Activated T-cell treated with anti-CD3 and anti-CD28 coated beads, Interleukin-2, amount 50 U/mL, for 24 hours (primary cell): Measurements from ENCODE around the gene BTG4.

Experiments used
- DNase-seq: peaks from one replicate; pipeline ENCODE4 v3.0.0-alpha.2; 2020
- H3K27ac Mint-ChIP-seq: 2 replicates; pipeline ENCODE4 v1.8.0; 2020; ENCODE audit warnings: mild to moderate bottlenecking, mixed read lengths
- H3K27me3 Mint-ChIP-seq: 2 replicates; pipeline ENCODE4 v1.8.0; 2020; ENCODE audit warnings: mixed read lengths
- H3K36me3 Mint-ChIP-seq: 2 replicates; pipeline ENCODE4 v1.8.0; 2020; ENCODE audit warnings: low read depth, mixed read lengths
- H3K4me1 Mint-ChIP-seq: 2 replicates; pipeline ENCODE4 v1.8.0; 2020; ENCODE audit warnings: low read depth, mixed read lengths
- H3K4me3 Mint-ChIP-seq: 2 replicates; pipeline ENCODE4 v1.8.0; 2020; ENCODE audit warnings: mild to moderate bottlenecking, moderate library complexity, mixed read lengths
- H3K9me3 Mint-ChIP-seq: 2 replicates; pipeline ENCODE4 v1.8.0; 2020; ENCODE audit warnings: mixed read lengths

The BTG4 gene

DNA sequence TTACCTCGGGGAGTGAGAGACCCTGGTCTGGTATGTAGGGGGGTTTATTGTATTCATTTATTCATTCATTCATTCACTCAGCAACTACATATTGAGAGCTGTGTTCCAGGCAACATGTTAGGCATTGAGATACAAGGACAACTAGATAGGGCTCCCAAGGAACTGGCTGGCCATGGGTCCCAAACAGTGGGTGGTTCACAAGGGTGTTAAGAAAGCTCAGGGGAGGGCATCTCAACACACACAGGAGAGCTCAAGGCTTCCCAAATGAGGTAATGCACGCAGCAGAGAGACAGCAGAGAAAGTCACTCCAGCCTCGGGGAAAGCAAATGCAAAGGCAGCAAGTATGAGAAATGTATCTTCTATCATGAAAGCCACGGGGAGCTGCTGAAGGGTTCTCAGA lies 51.8 kb downstream of the BTG4 start:
- Mint-ChIP-seq H3K9me3 (no peaks in the 10 kb centered on the region), H3K27me3 (peaks cover 27% of the 10 kb centered on the region), H3K4me3 (no peak overlapping the region), H3K4me1 (no peaks in the 10 kb centered on the region), H3K36me3 (no peaks in the 10 kb centered on the region), H3K27ac (no peak overlapping the region)
- no peak for DNase-seq

GRCh38 chr11:111459506-111460270 lies 52.5 kb downstream of the BTG4 start:
- Mint-ChIP-seq H3K9me3 (no peaks in the 10 kb centered on the region), H3K27ac (no peak overlapping the region)
- no peak for DNase-seq

GRCh38 chr11:111457731-111458368 lies 54.3 kb downstream of the BTG4 start:
- Mint-ChIP-seq H3K4me3 (no peak overlapping the region), H3K27me3 (peaks cover 26% of the 10 kb centered on the region), H3K36me3 (no peaks in the 10 kb centered on the region), H3K4me1 (peaks cover 3% of the 10 kb centered on the region), H3K27ac (no peak overlapping the region), H3K9me3 (no peaks in the 10 kb centered on the region)
- DNase-seq, result no peak

More at GRCh38 chr11:111459506-111460270, 52.5 kb downstream of the BTG4 start:
- Mint-ChIP-seq H3K36me3 (no peaks in the 10 kb centered on the region), H3K4me3 (no peak overlapping the region), H3K4me1 (peaks cover 3% of the 10 kb centered on the region), H3K27me3 (peaks cover 27% of the 10 kb centered on the region)

DNA sequence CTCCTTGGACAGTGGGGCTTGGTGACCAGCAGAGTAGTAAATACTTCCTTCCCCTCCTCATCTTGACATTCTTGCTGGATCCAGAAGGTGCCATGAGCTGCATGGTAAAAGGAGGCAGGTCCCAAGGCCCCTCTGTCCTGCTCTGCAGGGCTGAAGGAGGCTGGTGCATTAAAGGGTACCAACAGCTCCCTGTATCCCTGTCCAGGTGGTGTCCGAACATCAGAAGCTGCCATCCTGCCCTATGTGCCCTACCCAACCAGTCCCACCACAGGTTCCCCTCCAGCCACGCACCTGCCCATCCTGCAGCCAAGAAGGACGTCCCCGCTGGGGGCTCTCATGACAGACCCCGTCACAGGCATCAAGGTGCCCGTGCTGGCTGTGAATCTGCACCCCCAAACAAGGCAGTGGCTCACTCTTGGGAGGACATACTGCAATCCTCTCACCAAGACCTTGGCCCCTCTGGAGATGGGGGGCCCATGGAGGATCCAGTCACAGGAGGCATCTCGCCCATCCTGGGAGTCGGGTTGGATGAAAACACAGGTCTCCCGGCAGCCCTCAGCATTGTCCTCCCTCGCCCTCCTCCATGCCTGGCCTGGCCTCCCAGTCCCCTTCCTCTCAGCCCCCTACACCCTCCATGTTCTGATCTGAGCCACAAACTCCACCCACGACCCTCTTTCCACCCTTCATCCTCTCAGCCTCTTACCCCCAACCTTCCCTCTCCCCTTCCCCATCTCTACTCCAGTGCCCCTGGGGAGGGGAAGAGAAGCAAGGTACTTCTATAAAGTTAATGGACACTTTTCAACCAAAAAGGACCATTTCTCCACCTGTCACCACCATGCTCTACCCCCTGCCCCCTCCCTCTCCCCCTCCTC lies 55.1 kb downstream of the BTG4 start:
- no peaks in the 10 kb centered on the region for H3K9me3 Mint-ChIP-seq
- no peak overlapping the region for H3K4me3 Mint-ChIP-seq
- H3K27ac Mint-ChIP-seq, result no peak overlapping the region
- no peak for DNase-seq
- peaks cover 3% of the 10 kb centered on the region for H3K4me1 Mint-ChIP-seq
- H3K27me3 Mint-ChIP-seq, result peaks cover 23% of the 10 kb centered on the region
- no peaks in the 10 kb centered on the region for H3K36me3 Mint-ChIP-seq

DNA sequence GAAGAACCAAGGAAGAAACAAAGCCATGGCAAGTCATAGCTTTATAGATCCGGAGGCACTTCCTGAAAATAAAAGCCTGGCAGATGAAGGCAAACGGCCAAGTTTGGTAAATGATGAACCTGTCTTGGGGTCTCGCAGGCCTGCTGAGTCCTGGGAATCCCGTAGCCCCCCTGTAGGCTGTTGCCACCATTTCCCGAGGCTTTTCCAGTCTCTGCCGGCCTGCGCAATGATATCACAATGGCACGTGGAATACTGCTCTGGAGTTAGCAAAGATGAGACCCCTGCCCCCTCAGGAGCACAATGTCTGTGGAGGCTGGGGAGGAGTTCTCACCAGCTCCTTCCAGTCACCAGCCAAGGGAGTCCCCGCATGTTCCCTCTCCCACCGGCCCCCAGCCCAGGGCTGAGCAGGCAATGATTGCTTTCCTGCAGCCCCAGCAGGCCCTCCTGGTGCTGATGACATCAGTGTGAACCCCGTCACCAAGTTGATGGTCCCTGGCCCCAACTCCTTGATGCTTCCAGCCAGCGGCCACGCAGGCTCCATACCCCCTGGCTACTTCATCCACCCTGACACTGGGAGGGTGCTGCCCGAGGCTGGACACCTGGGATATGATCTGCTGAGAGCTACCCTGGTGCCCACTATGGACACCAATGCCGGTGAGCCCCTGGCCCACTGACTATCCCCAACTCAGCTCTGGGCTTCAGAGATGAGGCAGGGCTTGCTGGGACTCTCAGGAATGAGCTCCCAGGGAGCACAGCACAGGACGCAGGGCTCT lies 55.9 kb downstream of the BTG4 start:
- no peaks in the 10 kb centered on the region for H3K36me3 Mint-ChIP-seq
- H3K4me1 Mint-ChIP-seq, result peaks cover 3% of the 10 kb centered on the region
- H3K9me3 Mint-ChIP-seq, result no peaks in the 10 kb centered on the region
- peaks cover 23% of the 10 kb centered on the region for H3K27me3 Mint-ChIP-seq
- H3K4me3 Mint-ChIP-seq, result no peak overlapping the region
- H3K27ac Mint-ChIP-seq, result no peak overlapping the region
- DNase-seq, result no peak

GRCh38 chr11:111455291-111456085 lies 56.7 kb downstream of the BTG4 start:
- no peak overlapping the region for H3K27ac Mint-ChIP-seq
- no peak overlapping the region for H3K4me3 Mint-ChIP-seq
- no peaks in the 10 kb centered on the region for H3K9me3 Mint-ChIP-seq
- H3K27me3 Mint-ChIP-seq, result peaks cover 17% of the 10 kb centered on the region
- no peak for DNase-seq
- H3K36me3 Mint-ChIP-seq, result no peaks in the 10 kb centered on the region
- H3K4me1 Mint-ChIP-seq, result peaks cover 3% of the 10 kb centered on the region

GRCh38 chr11:111454561-111455192 lies 57.5 kb downstream of the BTG4 start:
- no peak overlapping the region for H3K27ac Mint-ChIP-seq
- no peak overlapping the region for H3K4me3 Mint-ChIP-seq
- DNase-seq, result peak; percentile 77

GRCh38 chr11:111452817-111453552 lies 59.2 kb downstream of the BTG4 start:
- Mint-ChIP-seq H3K4me3 (no peak overlapping the region), H3K4me1 (peaks cover 3% of the 10 kb centered on the region), H3K9me3 (no peaks in the 10 kb centered on the region), H3K27me3 (peaks cover 3% of the 10 kb centered on the region), H3K36me3 (no peaks in the 10 kb centered on the region), H3K27ac (no peak overlapping the region)
- DNase-seq, result no peak

More at GRCh38 chr11:111454561-111455192, 57.5 kb downstream of the BTG4 start:
- peaks cover 3% of the 10 kb centered on the region for H3K4me1 Mint-ChIP-seq
- no peaks in the 10 kb centered on the region for H3K36me3 Mint-ChIP-seq
- H3K9me3 Mint-ChIP-seq, result no peaks in the 10 kb centered on the region
- H3K27me3 Mint-ChIP-seq, result peaks cover 13% of the 10 kb centered on the region

- Mint-ChIP-seq H3K36me3 (no peaks in the 10 kb centered on the region), H3K4me1 (peaks cover 3% of the 10 kb centered on the region), H3K27me3 (peaks cover 3% of the 10 kb centered on the region), H3K4me3 (no peak overlapping the region), H3K27ac (no peak overlapping the region), H3K9me3 (no peaks in the 10 kb centered on the region)
- no peak for DNase-seq
These were observed 60.0 kb downstream of the BTG4 start for GRCh38 chr11:111452146-111452545.

- H3K4me1 Mint-ChIP-seq, result peaks cover 17% of the 10 kb centered on the region
- H3K9me3 Mint-ChIP-seq, result no peaks in the 10 kb centered on the region
- H3K27ac Mint-ChIP-seq, result no peak overlapping the region
- no peak overlapping the region for H3K4me3 Mint-ChIP-seq
- no peak for DNase-seq
- no peaks in the 10 kb centered on the region for H3K27me3 Mint-ChIP-seq
- no peaks in the 10 kb centered on the region for H3K36me3 Mint-ChIP-seq
These were observed 61.5 kb downstream of the BTG4 start for GRCh38 chr11:111450480-111451320.

- no peak overlapping the region for H3K27ac Mint-ChIP-seq
- no peak overlapping the region for H3K4me3 Mint-ChIP-seq
- H3K36me3 Mint-ChIP-seq, result no peaks in the 10 kb centered on the region
- H3K27me3 Mint-ChIP-seq, result no peaks in the 10 kb centered on the region
- no peaks in the 10 kb centered on the region for H3K9me3 Mint-ChIP-seq
- peaks cover 16% of the 10 kb centered on the region for H3K4me1 Mint-ChIP-seq
- DNase-seq, result no peak
These were observed 62.3 kb downstream of the BTG4 start for GRCh38 chr11:111449696-111450479.
